ENCODE measurements around the gene MAGI1. TPM values are rescaled to one million over a fixed set of nuclear protein-coding genes. Genes with fewer than 3 reads are reported as not detected.

MAGI1 gene
- polyA plus RNA-seq, 3 donors, result not detected

DNA sequence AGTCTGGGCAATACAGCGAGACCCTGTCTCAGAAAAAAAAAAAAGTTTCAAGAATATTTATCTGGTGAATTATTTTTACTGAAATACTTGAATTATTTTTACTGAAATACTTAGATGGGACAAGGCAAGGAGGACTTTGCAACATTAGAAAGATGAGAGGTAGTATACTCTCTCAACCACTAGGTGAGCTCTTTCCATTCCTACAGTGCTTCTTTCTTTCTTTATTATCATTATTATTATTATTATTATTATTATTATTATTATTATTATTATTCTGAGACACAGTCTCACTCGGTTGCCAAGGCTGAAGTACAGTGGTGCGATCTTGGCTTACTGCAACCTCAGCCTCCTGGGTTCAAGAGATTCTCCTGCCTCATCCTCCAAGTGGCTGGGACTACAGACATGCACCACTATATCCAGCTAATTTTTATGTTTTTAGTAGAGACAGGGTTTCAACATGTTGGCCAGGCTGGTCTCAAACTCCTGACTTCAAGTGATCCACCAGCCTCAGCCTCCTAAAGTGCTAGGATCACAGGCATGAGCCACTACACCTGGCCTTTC lies 468.8 kb downstream of the MAGI1 start:
- Histone ChIP-seq H3K27me3 (ENCODE audit: control insufficient read depth in 2 of 2, insufficient read depth in 2 of 2, low read length in 2 of 2) (no peaks in the 10 kb centered on the region), H3K4me2 (replicated peaks; ENCODE audit: extremely low read depth, low read length, poor library complexity, severe bottlenecking) (no peak overlapping the region), H3K79me2 (ENCODE audit: insufficient read depth, low read length) (no peaks in the 10 kb centered on the region), H2AFZ (ENCODE audit: insufficient read depth, low read depth, low read length, poor library complexity, severe bottlenecking) (no peak overlapping the region), H3K36me3 (replicated peaks in 1 of 2; ENCODE audit: control insufficient read depth in 1 of 2, insufficient read depth in 2 of 2, low read length in 2 of 2) (no peaks in the 10 kb centered on the region), H3K27ac (ENCODE audit: low read depth in 1 of 2, low read length in 2 of 2) (no peak overlapping the region), H3K4me1 (ENCODE audit: control insufficient read depth in 1 of 2, insufficient read depth in 2 of 2, low read length in 2 of 2) (no peaks in the 10 kb centered on the region), H3K4me3 (replicated peaks in 1 of 3; ENCODE audit: low read depth in 2 of 3, low read length in 3 of 3) (no peak overlapping the region), H3K9me3 (replicated peaks in 1 of 2; ENCODE audit: control insufficient read depth in 1 of 2, insufficient read depth in 1 of 2, low read length in 2 of 2) (no peaks in the 10 kb centered on the region), H3K9ac (ENCODE audit: insufficient read depth, low read length, poor library complexity, severe bottlenecking) (no peak overlapping the region), H4K20me1 (ENCODE audit: insufficient read depth, low read length) (no peaks in the 10 kb centered on the region)
- intact Hi-C loops (cut with micrococcal nuclease), result no loop called here
- TF ChIP-seq CTCF (IDR thresholded peaks at IDR 0.05), result no peak
- Mint-ChIP-seq H3K36me3 (no peaks in the 10 kb centered on the region), H3K27me3 (ENCODE audit: low read depth in 3 of 3) (no peaks in the 10 kb centered on the region), H3K9me3 (peaks cover 0 to 5% (median 2%) of the 10 kb centered on the region in 7 donors), H3K4me3 (no peak overlapping the region), H3K4me1 (no peaks in the 10 kb centered on the region), H3K27ac (no peak overlapping the region)
- WGBS (ENCODE audit: insufficient coverage), result no CpG with 5 or more reads among the region's 3 CpGs
- DNase-seq, result no peak

DNA sequence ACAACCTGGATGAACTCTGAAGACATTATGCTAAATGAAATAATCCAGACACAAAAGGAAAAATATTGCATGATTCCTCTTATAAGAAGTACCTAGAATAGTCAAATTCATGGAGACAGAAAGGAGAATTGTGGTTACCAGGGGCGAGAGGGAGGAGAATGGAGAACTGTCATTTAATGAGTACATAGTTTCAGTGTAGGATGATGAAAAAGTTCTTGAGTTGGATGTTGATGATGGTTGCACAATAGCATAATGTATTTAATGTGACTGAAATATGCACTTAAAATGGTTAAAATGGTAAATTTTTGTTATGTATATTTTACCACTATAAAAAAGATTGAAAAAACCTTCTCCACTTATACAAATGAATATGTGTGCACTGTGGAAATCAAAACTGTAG lies 469.6 kb downstream of the MAGI1 start:
- Mint-ChIP-seq H3K4me3 (no peak overlapping the region), H3K9me3 (peaks cover 0 to 5% (median 2%) of the 10 kb centered on the region in 7 donors), H3K4me1 (no peaks in the 10 kb centered on the region), H3K27me3 (ENCODE audit: low read depth in 3 of 3) (no peaks in the 10 kb centered on the region), H3K36me3 (no peaks in the 10 kb centered on the region), H3K27ac (no peak overlapping the region)
- intact Hi-C loops (cut with micrococcal nuclease), result no loop called here
- H3K9me3 ChIP-seq (replicated peaks in 1 of 2; ENCODE audit: control insufficient read depth in 1 of 2, insufficient read depth in 1 of 2, low read length in 2 of 2), result no peaks in the 10 kb centered on the region
- H3K9ac ChIP-seq (ENCODE audit: insufficient read depth, low read length, poor library complexity, severe bottlenecking), result no peak overlapping the region
- H2AFZ ChIP-seq (ENCODE audit: insufficient read depth, low read depth, low read length, poor library complexity, severe bottlenecking), result no peak overlapping the region
- H3K4me1 ChIP-seq (ENCODE audit: control insufficient read depth in 1 of 2, insufficient read depth in 2 of 2, low read length in 2 of 2), result no peaks in the 10 kb centered on the region
- 67% methylated on average over 1 of the region's 1 CpG for WGBS (ENCODE audit: insufficient coverage)
- no peak overlapping the region for H3K4me2 ChIP-seq (replicated peaks; ENCODE audit: extremely low read depth, low read length, poor library complexity, severe bottlenecking)
- no peaks in the 10 kb centered on the region for H3K36me3 ChIP-seq (replicated peaks in 1 of 2; ENCODE audit: control insufficient read depth in 1 of 2, insufficient read depth in 2 of 2, low read length in 2 of 2)
- no peak overlapping the region for H3K4me3 ChIP-seq (replicated peaks in 1 of 3; ENCODE audit: low read depth in 2 of 3, low read length in 3 of 3)
- DNase-seq, result no peak
- no peak overlapping the region for H3K27ac ChIP-seq (ENCODE audit: low read depth in 1 of 2, low read length in 2 of 2)
- H3K79me2 ChIP-seq (ENCODE audit: insufficient read depth, low read length), result no peaks in the 10 kb centered on the region
- no peaks in the 10 kb centered on the region for H3K27me3 ChIP-seq (ENCODE audit: control insufficient read depth in 2 of 2, insufficient read depth in 2 of 2, low read length in 2 of 2)
- no peak for TF ChIP-seq CTCF (IDR thresholded peaks at IDR 0.05)
- no peaks in the 10 kb centered on the region for H4K20me1 ChIP-seq (ENCODE audit: insufficient read depth, low read length)

Measured in CD14-positive monocyte (primary cell).